SK-MEL-5 (cell line): ENCODE results near the gene YKT6. TPM values are rescaled to one million over a fixed set of nuclear protein-coding genes. Genes with fewer than 3 reads are reported as not detected.
A peak's percentile ranks its signal among the peaks of the same experiment; 100 is the strongest.

Experiments used
- DNase-seq: peaks from one replicate; pipeline ENCODE4 v3.0.0-alpha.2; 2016; ENCODE audit warnings: low read depth, low spot score
- in situ Hi-C: cut with HindIII; loops from 2 replicates; pipeline ENCODE4 v1.10.0; 2016; ENCODE audit warnings: low sequenced_read_pairs, high pct_unique_total_duplicates, low pct_unique_long_range_greater_than_20kb
- total RNA-seq: library from RNA; depleted of rRNA; stranded (reverse); fragments of >200 nt; shearing (Covaris generic); gene quantifications from 2 replicates; pipeline ENCODE4 v1.2.3, GENCODE V29; 2014

The YKT6 gene
- total RNA-seq, 1 experiment from 2014 or later = 163 TPM

- DNase-seq = no peak
- in situ Hi-C loops = no loop called here
Measured at GRCh38 chr7:44235582-44236332, 35.0 kb downstream of the YKT6 start.

- in situ Hi-C loops = no loop called here
- DNase-seq = peak; percentile 38
Measured at GRCh38 chr7:44236333-44236728, 35.6 kb downstream of the YKT6 start.

- DNase-seq = no peak
- in situ Hi-C loops = no loop called here
Measured at GRCh38 chr7:44237696-44238095, 36.9 kb downstream of the YKT6 start.

GRCh38 chr7:44238116-44238695, 37.4 kb downstream of the YKT6 start:
- in situ Hi-C loops = no loop called here
- DNase-seq = no peak

- in situ Hi-C loops = no loop called here
- no peak for DNase-seq
Measured at GRCh38 chr7:44239361-44239760, 38.6 kb downstream of the YKT6 start.

GRCh38 chr7:44240376-44240775, 39.6 kb downstream of the YKT6 start:
- in situ Hi-C loops = no loop called here
- no peak for DNase-seq

GRCh38 chr7:44240983-44241510, 40.3 kb downstream of the YKT6 start:
- peak; percentile 92 for DNase-seq
- in situ Hi-C loops = no loop called here

- in situ Hi-C loops = no loop called here
- no peak for DNase-seq
Measured at GRCh38 chr7:44242091-44242490, 41.3 kb downstream of the YKT6 start.

GRCh38 chr7:44244282-44244681, 43.5 kb downstream of the YKT6 start:
- in situ Hi-C loops = no loop called here

GRCh38 chr7:44246396-44247113, 45.8 kb downstream of the YKT6 start:
- in situ Hi-C loops = no loop called here
- no peak for DNase-seq

More at GRCh38 chr7:44244282-44244681, 43.5 kb downstream of the YKT6 start:
- peak; percentile 45 for DNase-seq

GRCh38 chr7:44247868-44248651, 47.3 kb downstream of the YKT6 start:
- in situ Hi-C loops = no loop called here
- DNase-seq = no peak

- no peak for DNase-seq
- in situ Hi-C loops = no loop called here
Measured at GRCh38 chr7:44249639-44250234, 49.0 kb downstream of the YKT6 start.

GRCh38 chr7:44251269-44251668, 50.5 kb downstream of the YKT6 start:
- no peak for DNase-seq
- in situ Hi-C loops = no loop called here

GRCh38 chr7:44251881-44252280, 51.1 kb downstream of the YKT6 start:
- in situ Hi-C loops = no loop called here
- no peak for DNase-seq

GRCh38 chr7:44256459-44256858, 55.7 kb downstream of the YKT6 start:
- in situ Hi-C loops = no loop called here
- no peak for DNase-seq

- in situ Hi-C loops = no loop called here
- no peak for DNase-seq
Measured at GRCh38 chr7:44257213-44257612, 56.4 kb downstream of the YKT6 start.

- in situ Hi-C loops = no loop called here
- DNase-seq = no peak
Measured at GRCh38 chr7:44257618-44258422, 57.0 kb downstream of the YKT6 start.
